ENCODE measurements around the gene C6orf47. TPM values are rescaled to one million over a fixed set of nuclear protein-coding genes. Genes with fewer than 3 reads are reported as not detected.

Gene C6orf47
- total RNA-seq, 2 experiments from 2014 or later, result 16.7 to 18.5 TPM

DNA sequence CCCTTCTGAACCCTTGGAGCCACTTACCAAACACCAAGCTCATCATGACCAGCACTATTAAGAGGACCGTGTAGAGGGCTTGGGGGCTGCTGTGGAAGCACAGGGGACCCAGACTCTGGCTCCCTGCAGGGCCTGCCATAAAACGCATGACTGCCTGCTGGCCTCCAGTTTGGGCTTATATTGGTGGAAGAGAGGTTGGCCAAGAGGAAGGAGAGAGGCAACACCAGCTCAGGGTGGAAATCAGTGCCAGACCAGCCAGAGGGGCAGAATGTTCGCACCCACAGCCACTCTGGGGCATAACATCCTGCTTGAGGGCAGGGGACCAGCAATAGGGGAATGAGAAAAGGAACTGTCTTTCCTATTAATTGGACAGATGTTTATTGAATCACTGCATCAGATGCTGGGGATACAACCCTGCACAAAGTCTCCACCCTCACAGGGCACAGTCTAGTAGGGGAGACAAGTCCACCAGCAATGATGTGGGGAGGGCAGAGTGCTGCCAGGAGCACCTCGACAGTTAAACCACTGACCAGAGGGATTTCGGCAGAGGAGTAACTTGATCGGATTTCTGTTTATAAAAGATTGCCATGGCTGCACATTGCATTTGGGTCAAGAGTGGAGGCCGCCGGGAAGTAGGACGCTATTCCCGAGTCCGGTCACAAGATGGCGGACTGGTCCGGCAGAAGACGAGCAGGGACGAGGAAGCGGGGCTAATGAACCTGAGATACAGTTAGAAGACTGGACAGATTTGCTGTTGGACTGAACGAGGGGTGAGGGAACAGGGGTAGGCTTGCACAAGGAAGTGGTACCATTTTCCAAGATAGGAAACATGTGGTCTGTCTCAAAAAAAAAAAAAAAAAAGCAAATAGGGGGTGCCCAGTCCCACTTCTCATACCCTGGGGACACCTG lies 19.9 kb upstream of the C6orf47 start, which contains the start of gene LY6G5C:
TSS of gene LY6G5C (minus strand) at position 842 of the 909 bp plus-strand sequence. CDS start at position 148, 694 bp downstream.
- Histone ChIP-seq H3K9me2 (ENCODE audit: insufficient read depth, low read length) (no peaks in the 10 kb centered on the region), H3K4me1 (ENCODE audit: insufficient read depth, low read length, poor library complexity, severe bottlenecking) (peaks cover 30% of the 10 kb centered on the region), H3K9me3 (ENCODE audit: low read length) (no peaks in the 10 kb centered on the region), H3K4me3 (ENCODE audit: low read depth, low read length, poor library complexity, severe bottlenecking) (peak within 1 kb of the TSS; percentile 18), H3K4me2 (ENCODE audit: low read length) (peak within 1 kb of the TSS; percentile 56), H3K36me3 (ENCODE audit: insufficient read depth, low read length) (no peaks in the 10 kb centered on the region), H4K20me1 (ENCODE audit: insufficient read depth, low read length) (no peaks in the 10 kb centered on the region), H2AFZ (ENCODE audit: low read length) (peak within 1 kb of the TSS; percentile 33; the same call in 1 of the 2 replicates), H3K27ac (ENCODE audit: low read depth, low read length, poor library complexity, severe bottlenecking) (no peak within 1 kb of the TSS), H3K79me2 (ENCODE audit: insufficient read depth, low read depth, low read length) (no peaks in the 10 kb centered on the region)
- intact Hi-C loops (cut with micrococcal nuclease; ENCODE audit: unreplicated experiment), result loop anchor here (1.0 to 10.0 kb wide), 7 partner anchors 46 to 456 kb away; partner anchors contain the start of gene EHMT2
- ChIA-PET CTCF (ENCODE audit: unreplicated experiment) (no interaction called here), POLR2A (interaction anchor here (1.0 kb wide), 1 partner anchor 58 kb away, joined by 3 read pairs; no protein-coding TSS in a partner anchor)
- BruUV-seq (replicated peaks), result no TSS peak
- TF ChIP-seq CTCF (conservative IDR thresholded peaks at IDR 0.05; ENCODE audit: low read length) (peak; percentile 70), EZH2phosphoT487 (IDR thresholded peaks at IDR 0.05; ENCODE audit: borderline replicate concordance, low read depth, low read length) (no peak)
- peak; percentile 74 for DNase-seq (ENCODE audit: low spot score)

DNA sequence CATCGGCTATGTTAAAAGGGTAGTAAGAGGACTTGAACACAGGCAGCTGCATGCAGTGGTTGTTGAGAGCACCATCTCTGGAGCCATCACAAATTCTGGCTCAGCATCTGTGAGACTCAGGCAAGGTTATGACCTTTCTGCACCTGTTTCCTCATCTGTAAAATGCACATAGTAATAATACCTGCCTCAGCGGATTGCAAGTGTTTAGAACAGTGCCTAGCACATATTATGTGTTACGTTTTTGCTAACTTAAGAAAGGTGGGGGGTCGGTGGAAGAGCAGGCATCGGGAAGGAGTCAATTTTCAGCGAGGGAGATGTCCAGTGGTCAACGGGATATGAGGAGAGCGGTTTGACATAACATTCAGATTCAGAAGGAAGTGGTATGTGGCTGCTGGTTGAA lies 17.4 kb upstream of the C6orf47 start:
- POLR2A ChIA-PET, result interaction anchor here (0.5 kb wide), 1 partner anchor 294 kb away, joined by 3 read pairs; the partner anchor contains the start of gene DXO
- Histone ChIP-seq H3K36me3 (ENCODE audit: insufficient read depth, low read length) (peaks cover 16% of the 10 kb centered on the region; the same call in 1 of the 2 replicates), H3K79me2 (ENCODE audit: insufficient read depth, low read depth, low read length) (no peaks in the 10 kb centered on the region), H3K4me2 (ENCODE audit: low read length) (no peak overlapping the region), H3K9me2 (ENCODE audit: insufficient read depth, low read length) (no peaks in the 10 kb centered on the region), H3K27ac (ENCODE audit: low read depth, low read length, poor library complexity, severe bottlenecking) (no peak overlapping the region), H3K4me1 (ENCODE audit: insufficient read depth, low read length, poor library complexity, severe bottlenecking) (peaks cover 30% of the 10 kb centered on the region), H2AFZ (ENCODE audit: low read length) (no peak overlapping the region), H4K20me1 (ENCODE audit: insufficient read depth, low read length) (no peaks in the 10 kb centered on the region), H3K4me3 (ENCODE audit: low read depth, low read length, poor library complexity, severe bottlenecking) (no peak overlapping the region), H3K9me3 (ENCODE audit: low read length) (no peaks in the 10 kb centered on the region)
- intact Hi-C loops (cut with micrococcal nuclease; ENCODE audit: unreplicated experiment), result no loop called here
- DNase-seq (ENCODE audit: low spot score), result no peak
- BruUV-seq (replicated peaks), result no TSS peak
- CTCF ChIA-PET (ENCODE audit: unreplicated experiment), result interaction anchor here (0.6 kb wide), 1 partner anchor 61 kb away, joined by 3 read pairs; no protein-coding TSS in a partner anchor
- TF ChIP-seq CTCF (conservative IDR thresholded peaks at IDR 0.05; ENCODE audit: low read length) (no peak), EZH2phosphoT487 (IDR thresholded peaks at IDR 0.05; ENCODE audit: borderline replicate concordance, low read depth, low read length) (no peak)

Data from OCI-LY7 (cell line).